Stimulated activated CD8-positive, alpha-beta memory T cell treated with anti-CD3 and anti-CD28 coated beads, Interleukin-12 subunit alpha, Interleukin-12 subunit beta, amount 100 ng/mL, for 24 hours (primary cell): ENCODE results near the gene DRAP1.
A peak's percentile ranks its signal among the peaks of the same experiment; 100 is the strongest.

Experiments
- DNase-seq: peaks from one replicate; pipeline ENCODE4 v3.0.0-alpha.2; 2020; ENCODE audit errors: extremely low read depth

DRAP1 gene

GRCh38 chr11:65961267-65962140 is 42.3 kb downstream of the DRAP1 start, which contains the start of gene SART1:
Gene SART1 (plus strand): TSS chr11:65961734. CDS start chr11:65961781, 47 bp downstream.
- peak; percentile 95 for DNase-seq

GRCh38 chr11:65962141-65962564 is 42.9 kb downstream of the DRAP1 start:
- DNase-seq, result no peak

- DNase-seq, result no peak
Observed at GRCh38 chr11:65964906-65965305, 45.7 kb downstream of the DRAP1 start.

GRCh38 chr11:65965986-65966762 is 46.9 kb downstream of the DRAP1 start:
- DNase-seq, result no peak

- DNase-seq, result no peak
Observed at GRCh38 chr11:65967329-65967934, 48.2 kb downstream of the DRAP1 start.

GRCh38 chr11:65968600-65969482 is 49.6 kb downstream of the DRAP1 start:
- DNase-seq, result no peak
